IMR-90 (cell line): ENCODE data around the gene TCF4. TPM values are rescaled to one million over a fixed set of nuclear protein-coding genes. Genes with fewer than 3 reads are reported as not detected.
A peak's percentile ranks its signal among the peaks of the same experiment; 100 is the strongest.

Experiments
- ATAC-seq: fragments of 200-7000 bp; cut with Tn5 transposase; 2 replicates; pipeline ENCODE4 v1.9.1; 2020; ENCODE audit warnings: low read depth, mild to moderate bottlenecking, moderate library complexity
- BruUV-seq: library from RNA; stranded (reverse); fragments of 400-500 nt; replicated peaks from 2 replicates; lab custom pipeline; 2021; lab: Mats Ljungman, UMichigan
- CTCF ChIA-PET: fragments of 300-600 bp; formaldehyde crosslinking; extraction: SDS; loops from one replicate; lab custom pipeline; 2021; ENCODE audit warnings: antibody characterized with exemption; lab: Yijun Ruan, JAX
- POLR2A ChIA-PET: fragments of 300-600 bp; sonication (Branson Sonifier 250); formaldehyde crosslinking; loops from one replicate; lab custom pipeline; 2022; ENCODE audit warnings: antibody characterized with exemption; ENCODE audit not compliant: unreplicated experiment; lab: Charles Lee
- DNase-seq: peaks from one replicate; pipeline ENCODE4 v3.0.0; 2013
- H2AFZ ChIP-seq: replicated peaks from 2 replicates; pipeline ENCODE3; 2013; ENCODE audit warnings: low read length, mild to moderate bottlenecking; ENCODE audit not compliant: poor library complexity
- H2AK5ac ChIP-seq: 2 replicates; pipeline ENCODE4 v1.6.1; 2013; ENCODE audit warnings: low read depth, low read length, inconsistent platforms
- H2AK9ac ChIP-seq: replicated peaks from 2 replicates; pipeline ENCODE3; 2013; ENCODE audit warnings: mild to moderate bottlenecking, low read depth, low read length, moderate library complexity; ENCODE audit not compliant: poor library complexity
- H2BK120ac ChIP-seq: 2 replicates; pipeline ENCODE4 v1.6.1; 2013; ENCODE audit warnings: low read depth, low read length, inconsistent platforms
- H2BK15ac ChIP-seq: 3 replicates; pipeline ENCODE4 v1.6.1; 2013; ENCODE audit warnings: low read depth, low read length, inconsistent platforms
- H2BK20ac ChIP-seq: 2 replicates; pipeline ENCODE4 v1.6.1; 2013; ENCODE audit warnings: low read depth, mild to moderate bottlenecking, inconsistent platforms, low read length, moderate library complexity
- H2BK5ac ChIP-seq: 2 replicates; pipeline ENCODE4 v1.6.1; 2013; ENCODE audit warnings: mild to moderate bottlenecking, low read depth, low read length, inconsistent platforms; ENCODE audit not compliant: poor library complexity, severe bottlenecking
- H3K14ac ChIP-seq: replicated peaks from 2 replicates; pipeline ENCODE4 v1.6.1; 2013; ENCODE audit warnings: low read depth, low read length, inconsistent platforms
- H3K18ac ChIP-seq: 2 replicates; pipeline ENCODE4 v1.6.1; 2013; ENCODE audit warnings: low read depth, low read length, control low read depth
- H3K23ac ChIP-seq: 2 replicates; pipeline ENCODE4 v1.6.1; 2013; ENCODE audit warnings: low read depth, low read length, inconsistent platforms
- H3K27ac ChIP-seq: 2 replicates; pipeline ENCODE4 v1.5.1; 2013; ENCODE audit warnings: mild to moderate bottlenecking, control low read depth, low read length; ENCODE audit not compliant: insufficient read depth
- H3K27me3 ChIP-seq: 2 replicates; pipeline ENCODE4 v1.6.1; 2013; ENCODE audit warnings: low read length; ENCODE audit not compliant: control insufficient read depth, insufficient read depth
- H3K36me3 ChIP-seq: 2 replicates; pipeline ENCODE4 v1.6.1; 2013; ENCODE audit warnings: low read length, mixed read lengths; ENCODE audit not compliant: control insufficient read depth, insufficient read depth
- H3K4ac ChIP-seq: 2 replicates; pipeline ENCODE4 v1.6.1; 2013; ENCODE audit warnings: low read depth, low read length, inconsistent platforms
- H3K4me1 ChIP-seq: 2 replicates; pipeline ENCODE4 v1.6.1; 2013; ENCODE audit warnings: low read length, mixed read lengths; ENCODE audit not compliant: control insufficient read depth, insufficient read depth
- H3K4me2 ChIP-seq: 2 replicates; pipeline ENCODE4 v1.6.1; 2013; ENCODE audit warnings: low read depth, mild to moderate bottlenecking, control low read depth, low read length, moderate library complexity
- H3K4me3 ChIP-seq: 2 replicates; pipeline ENCODE4 v1.5.1; 2013; ENCODE audit warnings: low read depth, mild to moderate bottlenecking, control low read depth, low read length, moderate library complexity; ENCODE audit not compliant: insufficient read depth
- H3K56ac ChIP-seq: 2 replicates; pipeline ENCODE4 v1.6.1; 2013; ENCODE audit warnings: low read length, inconsistent platforms; ENCODE audit not compliant: insufficient read depth; ENCODE audit errors: extremely low read depth
- H3K79me1 ChIP-seq, 2 experiments: 2 replicates each; pipeline ENCODE4 v1.6.1; 2013; ENCODE audit warnings: low read length in 2 of 2, inconsistent platforms in 1 of 2, low read depth in 1 of 2
- H3K9ac ChIP-seq: 2 replicates; pipeline ENCODE4 v1.6.1; 2013; ENCODE audit warnings: low read depth, low read length, control low read depth
- H3K9me1 ChIP-seq: 2 replicates; pipeline ENCODE4 v1.6.1; 2013; ENCODE audit warnings: low read length, inconsistent platforms; ENCODE audit not compliant: insufficient read depth
- H3K9me3 ChIP-seq: 2 replicates; pipeline ENCODE4 v1.6.1; 2013; ENCODE audit warnings: low read length; ENCODE audit not compliant: control insufficient read depth, insufficient read depth
- H4K20me1 ChIP-seq: 2 replicates; pipeline ENCODE4 v1.6.1; 2013; ENCODE audit warnings: low read length, inconsistent platforms; ENCODE audit not compliant: insufficient read depth
- H4K5ac ChIP-seq: 2 replicates; pipeline ENCODE4 v1.6.1; 2013; ENCODE audit warnings: mild to moderate bottlenecking, low read depth, low read length, control low read depth
- H4K8ac ChIP-seq, 2 experiments: 2 replicates each; pipeline ENCODE4 v1.6.1; 2013; ENCODE audit warnings: low read depth in 2 of 2, low read length in 2 of 2, control low read depth in 1 of 2, inconsistent platforms in 1 of 2
- H4K91ac ChIP-seq: 2 replicates; pipeline ENCODE4 v1.6.1; 2013; ENCODE audit warnings: low read depth, low read length, inconsistent platforms; ENCODE audit not compliant: insufficient read depth
- BHLHE40 ChIP-seq: fragments of 150-350 bp; IDR thresholded peaks from 2 replicates; pipeline ENCODE4 v1.6.1; 2016; ENCODE audit warnings: mild to moderate bottlenecking, low read depth, low read length
- CEBPB ChIP-seq: IDR thresholded peaks from 2 replicates; pipeline ENCODE4 v1.6.1; 2012; ENCODE audit warnings: low read depth, low read length, improper control_type of control experiment
- CHD1 ChIP-seq: IDR thresholded peaks from 2 replicates; pipeline ENCODE4 v1.6.1; 2012; ENCODE audit warnings: low read depth, low read length, improper control_type of control experiment
- FOS ChIP-seq: fragments of 150-350 bp; IDR thresholded peaks from 2 replicates; pipeline ENCODE4 v1.6.1; 2016; ENCODE audit warnings: low read depth, low read length
- MAFK ChIP-seq: IDR thresholded peaks from 2 replicates; pipeline ENCODE4 v1.6.1; 2012; ENCODE audit warnings: low read depth, low read length, improper control_type of control experiment
- MXI1 ChIP-seq: IDR thresholded peaks from 2 replicates; pipeline ENCODE4 v1.6.1; 2012; ENCODE audit warnings: low read depth, mild to moderate bottlenecking, low read length, moderate library complexity, borderline replicate concordance
- NFE2L2 ChIP-seq: fragments of 150-350 bp; IDR thresholded peaks from 2 replicates; pipeline ENCODE4 v1.6.1; 2016; ENCODE audit warnings: low read depth, mild to moderate bottlenecking, low read length
- POLR2A ChIP-seq: IDR thresholded peaks from 2 replicates; pipeline ENCODE4 v1.6.1; 2012; ENCODE audit warnings: mild to moderate bottlenecking, low read depth, low read length
- RAD21 ChIP-seq: IDR thresholded peaks from 2 replicates; pipeline ENCODE4 v1.6.1; 2012; ENCODE audit warnings: low read length, improper control_type of control experiment
- RFX5 ChIP-seq: IDR thresholded peaks from 2 replicates; pipeline ENCODE4 v1.8.0; 2012; ENCODE audit warnings: low read depth, mild to moderate bottlenecking, low read length, moderate library complexity
- SMC3 ChIP-seq: fragments of 150-350 bp; IDR thresholded peaks from 2 replicates; pipeline ENCODE4 v1.6.1; 2016; ENCODE audit warnings: low read depth, mild to moderate bottlenecking, antibody characterized with exemption, low read length, moderate library complexity
- USF2 ChIP-seq: fragments of 150-350 bp; IDR thresholded peaks from 2 replicates; pipeline ENCODE4 v1.6.1; 2017; ENCODE audit warnings: mild to moderate bottlenecking, antibody characterized with exemption, low read length, low read depth
- WGBS, 2 experiments: methylation state at CpG; one replicate each; pipeline versions ENCODE4 v1.1.5 to v1.1.7; 2013; ENCODE audit warnings: missing lambda C conversion rate in 2 of 2; ENCODE audit not compliant: insufficient read length in 1 of 2; ENCODE audit errors: extremely low coverage in 2 of 2; 5-methylcytosine and 5-hydroxymethylcytosine counted together
- dilution Hi-C: fragments of 300-500 bp; cut with HindIII; formaldehyde crosslinking; loops from one replicate; pipeline ENCODE4 v1.14.3; 2018; ENCODE audit warnings: low sequenced_read_pairs; ENCODE audit not compliant: unreplicated experiment
- in situ Hi-C: fragments of 300-500 bp; cut with MboI; formaldehyde crosslinking; loops from 3 replicates; pipeline ENCODE4 v1.14.3; 2019; ENCODE audit warnings: low sequenced_read_pairs, inconsistent platforms, mixed read lengths
- intact Hi-C: fragments of 100-400 bp; cut with micrococcal nuclease; formaldehyde crosslinking; loops from 2 replicates; pipeline ENCODE4 v1.10.0; 2022
- polyA plus RNA-seq, 3 experiments: library from polyadenylated mRNA; depleted of rRNA; stranded (reverse); fragments of >200 nt; gene quantifications; 2 replicates each; pipeline ENCODE4 v1.2.3, GENCODE V29; 2012; ENCODE audit warnings: low replicate concordance in 1 of 3
- total RNA-seq: library from RNA; depleted of rRNA; stranded (reverse); fragments of >200 nt; gene quantifications from 2 replicates; pipeline ENCODE4 v1.2.3, GENCODE V29; 2012
- TF ChIP-seq, protein P1 (sequence below): conservative IDR thresholded peaks from 2 replicates; pipeline ENCODE4 v1.5.1; 2012; ENCODE audit warnings: mild to moderate bottlenecking, low read depth, low read length, improper control_type of control experiment
- TF ChIP-seq, protein P2 (sequence below): fragments of 150-350 bp; IDR thresholded peaks from 2 replicates; pipeline ENCODE4 v1.6.1; 2016; ENCODE audit warnings: low read depth, mild to moderate bottlenecking, low read length, moderate library complexity, borderline replicate concordance

Gene TCF4
- total and polyA plus RNA-seq, 2 of the 4 experiments (the other 2 are of a cell fraction) = 30.0 to 87.1 TPM

- Histone ChIP-seq H4K5ac (peak overlapping the region; percentile 12; the same call in 1 of the 2 replicates), H2BK120ac (no peak overlapping the region), H3K4me2 (peak overlapping the region; percentile 41; the same call in 1 of the 2 replicates), H2BK15ac (no peak overlapping the region), H4K8ac (peak overlapping the region in 1 of 2 experiments; percentile 24; a peak in 1 of 4 replicates), H2AK5ac (no peak overlapping the region), H4K91ac (no peak overlapping the region), H3K79me1 (peaks cover 16 to 37% of the 10 kb centered on the region in 2 experiments), H3K4ac (no peak overlapping the region), H3K14ac (no peak overlapping the region), H2BK5ac (peak overlapping the region; percentile 58), H2AFZ (no peak overlapping the region), H3K9me1 (no peaks in the 10 kb centered on the region), H3K27me3 (no peaks in the 10 kb centered on the region), H3K36me3 (no peaks in the 10 kb centered on the region), H3K56ac (no peak overlapping the region), H3K4me1 (peaks cover 1% of the 10 kb centered on the region; the same call in 1 of the 2 replicates), H4K20me1 (no peaks in the 10 kb centered on the region), H2AK9ac (no peak overlapping the region), H3K4me3 (no peak overlapping the region), H3K9ac (no peak overlapping the region), H3K18ac (no peak overlapping the region), H3K27ac (no peak overlapping the region), H3K23ac (no peak overlapping the region), H3K9me3 (no peaks in the 10 kb centered on the region), H2BK20ac (no peak overlapping the region)
- ChIA-PET CTCF (interaction anchor here (0.7 kb wide), 1 partner anchor 1237 kb away, joined by 3 read pairs; no protein-coding TSS in a partner anchor), POLR2A (no interaction called here)
- WGBS, 2 experiments = no CpG with 5 or more reads among the region's 4 CpGs
- dilution Hi-C loops = no loop called here
- intact Hi-C loops = loop anchor here (5.0 to 10.0 kb wide), 2 partner anchors 644 to 761 kb away; no protein-coding TSS in a partner anchor
- in situ Hi-C loops = no loop called here
- TF ChIP-seq USF2 (no peak), MXI1 (no peak), RAD21 (no peak), RFX5 (no peak), FOS (no peak), POLR2A (no peak), SMC3 (no peak), MAFK (no peak), CHD1 (no peak), CEBPB (no peak), BHLHE40 (no peak), NFE2L2 (no peak)
- TF ChIP-seq, protein P1, sequence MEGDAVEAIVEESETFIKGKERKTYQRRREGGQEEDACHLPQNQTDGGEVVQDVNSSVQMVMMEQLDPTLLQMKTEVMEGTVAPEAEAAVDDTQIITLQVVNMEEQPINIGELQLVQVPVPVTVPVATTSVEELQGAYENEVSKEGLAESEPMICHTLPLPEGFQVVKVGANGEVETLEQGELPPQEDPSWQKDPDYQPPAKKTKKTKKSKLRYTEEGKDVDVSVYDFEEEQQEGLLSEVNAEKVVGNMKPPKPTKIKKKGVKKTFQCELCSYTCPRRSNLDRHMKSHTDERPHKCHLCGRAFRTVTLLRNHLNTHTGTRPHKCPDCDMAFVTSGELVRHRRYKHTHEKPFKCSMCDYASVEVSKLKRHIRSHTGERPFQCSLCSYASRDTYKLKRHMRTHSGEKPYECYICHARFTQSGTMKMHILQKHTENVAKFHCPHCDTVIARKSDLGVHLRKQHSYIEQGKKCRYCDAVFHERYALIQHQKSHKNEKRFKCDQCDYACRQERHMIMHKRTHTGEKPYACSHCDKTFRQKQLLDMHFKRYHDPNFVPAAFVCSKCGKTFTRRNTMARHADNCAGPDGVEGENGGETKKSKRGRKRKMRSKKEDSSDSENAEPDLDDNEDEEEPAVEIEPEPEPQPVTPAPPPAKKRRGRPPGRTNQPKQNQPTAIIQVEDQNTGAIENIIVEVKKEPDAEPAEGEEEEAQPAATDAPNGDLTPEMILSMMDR = no peak
- TF ChIP-seq, protein P2, sequence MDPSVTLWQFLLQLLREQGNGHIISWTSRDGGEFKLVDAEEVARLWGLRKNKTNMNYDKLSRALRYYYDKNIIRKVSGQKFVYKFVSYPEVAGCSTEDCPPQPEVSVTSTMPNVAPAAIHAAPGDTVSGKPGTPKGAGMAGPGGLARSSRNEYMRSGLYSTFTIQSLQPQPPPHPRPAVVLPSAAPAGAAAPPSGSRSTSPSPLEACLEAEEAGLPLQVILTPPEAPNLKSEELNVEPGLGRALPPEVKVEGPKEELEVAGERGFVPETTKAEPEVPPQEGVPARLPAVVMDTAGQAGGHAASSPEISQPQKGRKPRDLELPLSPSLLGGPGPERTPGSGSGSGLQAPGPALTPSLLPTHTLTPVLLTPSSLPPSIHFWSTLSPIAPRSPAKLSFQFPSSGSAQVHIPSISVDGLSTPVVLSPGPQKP = no peak
- ATAC-seq (peak; percentile 74), DNase-seq (peak; percentile 78)
- BruUV-seq = no TSS peak
These were observed 259.7 kb downstream of the TCF4 start for GRCh38 chr18:55328301-55328700.
